Stimulated activated CD8-positive, alpha-beta memory T cell treated with anti-CD3 and anti-CD28 coated beads, Interleukin-7, amount 100 ng/mL, for 24 hours (primary cell): ENCODE measurements around the gene PUSL1.

Source experiments
- DNase-seq: peaks from one replicate; pipeline ENCODE4 v3.0.0-alpha.2; 2020; ENCODE audit warnings: low read depth

Gene PUSL1

GRCh38 chr1:1325288-1326074, 17.1 kb downstream of the PUSL1 start:
- DNase-seq: no peak

GRCh38 chr1:1326075-1326605, 17.7 kb downstream of the PUSL1 start:
- no peak for DNase-seq

GRCh38 chr1:1327291-1327690, 18.9 kb downstream of the PUSL1 start:
- no peak for DNase-seq

- no peak for DNase-seq
These were observed 19.9 kb downstream of the PUSL1 start for GRCh38 chr1:1328254-1328653.

GRCh38 chr1:1329304-1330210, 21.2 kb downstream of the PUSL1 start:
- DNase-seq: no peak

GRCh38 chr1:1330366-1331067, 22.1 kb downstream of the PUSL1 start:
- no peak for DNase-seq

GRCh38 chr1:1331068-1331965, 22.9 kb downstream of the PUSL1 start, which contains the start of gene TAS1R3:
TAS1R3 (plus strand) TSS chr1:1331280; CDS start chr1:1331346, 66 bp downstream.
- DNase-seq: no peak

- DNase-seq: no peak
These were observed 23.8 kb downstream of the PUSL1 start for GRCh38 chr1:1332031-1332755.

- no peak for DNase-seq
These were observed 24.5 kb downstream of the PUSL1 start for GRCh38 chr1:1332774-1333480.

- no peak for DNase-seq
These were observed 25.3 kb downstream of the PUSL1 start for GRCh38 chr1:1333551-1334241.

- no peak for DNase-seq
These were observed 26.4 kb downstream of the PUSL1 start for GRCh38 chr1:1334835-1335234.

GRCh38 chr1:1335283-1335682, 26.9 kb downstream of the PUSL1 start:
- no peak for DNase-seq

- DNase-seq: no peak
These were observed 27.4 kb downstream of the PUSL1 start for GRCh38 chr1:1335792-1336248.

- no peak for DNase-seq
These were observed 28.0 kb downstream of the PUSL1 start for GRCh38 chr1:1336446-1336845.

- no peak for DNase-seq
These were observed 28.8 kb downstream of the PUSL1 start for GRCh38 chr1:1336931-1337792.

GRCh38 chr1:1337793-1338147, 29.4 kb downstream of the PUSL1 start:
- DNase-seq: no peak

- DNase-seq: no peak
These were observed 29.9 kb downstream of the PUSL1 start for GRCh38 chr1:1338278-1338677.

GRCh38 chr1:1340185-1340584, 31.8 kb downstream of the PUSL1 start:
- no peak for DNase-seq
